Stimulated activated CD4-positive, alpha-beta T cell treated with anti-CD3 and anti-CD28 coated beads, TNF-alpha, amount 100 ng/mL, for 48 hours (primary cell): ENCODE data around the gene RPL28.

Experiments
- DNase-seq, 3 donors: peaks; one replicate each; pipeline ENCODE4 v3.0.0-alpha.2; 2020; ENCODE audit warnings: low read depth in 3 of 3

The RPL28 gene

DNA sequence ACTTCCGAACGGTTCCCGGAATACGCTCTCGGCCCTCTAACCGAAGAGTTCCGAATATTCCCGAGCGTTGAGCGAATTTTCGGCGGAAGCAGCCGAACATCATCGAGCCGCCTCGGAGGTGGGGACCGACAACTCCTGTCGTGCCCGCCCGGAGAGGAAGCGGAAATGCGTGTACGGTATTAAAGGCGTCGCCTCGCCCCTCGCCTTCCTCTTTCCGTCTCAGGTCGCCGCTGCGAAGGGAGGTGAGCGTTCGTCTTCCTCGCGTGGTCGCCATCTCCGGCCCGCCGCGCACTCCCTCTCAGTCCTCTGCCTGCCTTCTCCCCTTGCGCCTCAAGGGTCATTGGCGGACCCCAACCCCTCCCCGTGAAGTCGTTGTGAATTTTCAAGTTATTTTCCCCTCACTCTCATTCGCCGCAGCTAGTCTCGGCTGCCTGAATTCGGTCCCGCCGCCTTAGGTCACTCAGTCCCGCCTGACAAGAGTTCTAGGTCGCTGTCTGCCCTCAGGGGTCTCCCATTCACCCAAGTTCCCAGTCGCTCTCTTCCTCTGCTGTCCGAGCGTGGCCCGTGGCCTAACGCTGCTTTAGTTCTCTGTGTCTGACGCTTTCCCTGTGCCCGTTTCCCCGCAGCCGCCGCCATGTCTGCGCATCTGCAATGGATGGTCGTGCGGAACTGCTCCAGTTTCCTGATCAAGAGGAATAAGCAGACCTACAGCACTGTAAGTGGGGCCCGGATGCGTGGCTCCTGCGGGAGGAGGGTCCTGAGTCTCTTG lies at the start of gene RPL28:
RPL28 (plus strand) TSS at position 209 of the 769 bp plus-strand sequence; CDS start at position 635, 426 bp downstream.
- DNase-seq, result peak; percentile 95 to 97 (median 96)

DNA sequence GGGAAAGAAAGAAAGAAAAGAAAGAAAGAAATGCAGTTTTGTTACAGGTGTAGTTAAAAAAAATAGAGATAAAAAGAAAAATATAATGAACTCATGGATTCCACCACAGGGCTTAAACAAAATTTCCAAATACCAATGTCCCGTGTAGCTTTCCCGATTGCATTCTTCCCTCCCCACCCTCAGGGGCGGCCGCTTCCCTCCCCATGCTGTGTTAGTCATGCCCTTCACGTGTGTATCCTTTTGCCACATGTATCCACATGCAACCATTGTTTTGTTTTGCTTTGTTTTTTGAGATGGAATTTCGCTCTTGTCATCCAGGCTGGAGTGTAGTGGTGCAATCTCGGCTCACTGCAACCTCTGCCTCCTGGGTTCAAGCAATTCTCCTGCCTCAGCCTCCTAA lies 49.6 kb upstream of the RPL28 start:
- DNase-seq, result no peak

GRCh38 chr19:55339105-55339888 lies 46.4 kb upstream of the RPL28 start, which contains the start of gene KMT5C:
Gene KMT5C, plus strand, starts transcription at chr19:55339876. Its CDS starts 2,061 bp downstream, at chr19:55341937.
- peak; percentile 100 for DNase-seq

- no peak for DNase-seq
Observed at GRCh38 chr19:55339889-55340783, 45.6 kb upstream of the RPL28 start.

- peak in 1 of 3 donors; percentile 26 for DNase-seq
Observed at GRCh38 chr19:55340784-55341147, 45.0 kb upstream of the RPL28 start.

- DNase-seq, result peak; percentile 49 to 68 (median 50)
Observed at GRCh38 chr19:55341171-55341588, 44.6 kb upstream of the RPL28 start.

GRCh38 chr19:55341595-55342531 lies 43.9 kb upstream of the RPL28 start:
- DNase-seq, result no peak

DNA sequence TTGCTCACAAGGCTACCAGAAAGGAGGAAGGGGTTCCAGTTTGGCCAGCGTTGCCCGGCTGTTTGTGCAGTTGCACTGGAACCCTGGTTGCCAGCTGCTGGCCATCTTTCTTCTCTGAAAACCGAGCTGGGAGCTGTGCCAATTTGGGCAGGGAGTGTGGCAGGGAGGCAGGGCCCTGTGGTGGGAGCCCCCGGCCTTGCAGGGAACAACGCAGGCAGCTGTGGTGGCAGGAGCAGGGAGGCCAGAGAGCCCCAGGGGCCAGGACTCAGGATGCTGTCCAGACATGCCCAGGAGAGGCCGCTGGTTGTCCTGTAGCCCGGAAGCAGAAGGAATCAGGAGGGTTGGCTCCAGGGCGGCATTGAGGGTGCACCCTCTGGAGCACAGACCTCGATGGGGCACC lies 41.3 kb upstream of the RPL28 start:
- DNase-seq, result no peak

GRCh38 chr19:55345101-55345817 lies 40.5 kb upstream of the RPL28 start:
- no peak for DNase-seq

GRCh38 chr19:55345818-55346724 lies 39.7 kb upstream of the RPL28 start:
- DNase-seq, result no peak

DNA sequence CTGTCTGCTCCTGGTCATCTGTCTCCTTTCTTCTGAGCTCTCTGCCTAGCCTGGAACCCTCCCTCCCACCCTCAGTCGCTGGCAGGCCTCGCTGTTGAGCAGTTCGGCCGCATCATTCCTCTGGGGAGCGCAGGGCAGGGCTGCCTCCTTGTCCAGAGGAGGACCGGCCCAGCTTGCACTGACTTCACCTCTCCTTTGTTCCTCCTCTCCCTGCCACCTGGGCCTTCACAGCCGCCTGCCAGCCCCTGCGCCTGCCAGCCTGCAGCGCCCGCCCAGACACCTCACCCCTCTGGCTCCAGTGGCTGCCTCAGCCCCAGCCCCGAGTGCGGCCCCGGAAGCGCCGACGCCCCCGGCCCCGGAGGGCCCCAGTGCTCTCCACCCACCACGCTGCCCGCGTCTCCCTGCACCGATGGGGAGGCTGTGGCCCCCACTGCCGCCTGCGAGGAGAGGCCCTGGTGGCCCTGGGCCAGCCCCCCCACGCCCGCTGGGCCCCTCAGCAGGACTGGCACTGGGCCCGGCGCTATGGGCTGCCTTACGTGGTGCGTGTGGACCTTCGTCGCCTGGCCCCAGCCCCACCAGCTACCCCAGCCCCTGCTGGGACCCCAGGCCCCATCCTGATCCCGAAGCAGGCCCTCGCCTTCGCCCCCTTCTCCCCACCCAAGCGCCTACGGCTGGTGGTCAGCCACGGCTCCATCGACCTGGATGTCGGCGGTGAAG lies 38.8 kb upstream of the RPL28 start:
- no peak for DNase-seq

GRCh38 chr19:55347442-55348009 lies 38.2 kb upstream of the RPL28 start:
- no peak for DNase-seq

DNA sequence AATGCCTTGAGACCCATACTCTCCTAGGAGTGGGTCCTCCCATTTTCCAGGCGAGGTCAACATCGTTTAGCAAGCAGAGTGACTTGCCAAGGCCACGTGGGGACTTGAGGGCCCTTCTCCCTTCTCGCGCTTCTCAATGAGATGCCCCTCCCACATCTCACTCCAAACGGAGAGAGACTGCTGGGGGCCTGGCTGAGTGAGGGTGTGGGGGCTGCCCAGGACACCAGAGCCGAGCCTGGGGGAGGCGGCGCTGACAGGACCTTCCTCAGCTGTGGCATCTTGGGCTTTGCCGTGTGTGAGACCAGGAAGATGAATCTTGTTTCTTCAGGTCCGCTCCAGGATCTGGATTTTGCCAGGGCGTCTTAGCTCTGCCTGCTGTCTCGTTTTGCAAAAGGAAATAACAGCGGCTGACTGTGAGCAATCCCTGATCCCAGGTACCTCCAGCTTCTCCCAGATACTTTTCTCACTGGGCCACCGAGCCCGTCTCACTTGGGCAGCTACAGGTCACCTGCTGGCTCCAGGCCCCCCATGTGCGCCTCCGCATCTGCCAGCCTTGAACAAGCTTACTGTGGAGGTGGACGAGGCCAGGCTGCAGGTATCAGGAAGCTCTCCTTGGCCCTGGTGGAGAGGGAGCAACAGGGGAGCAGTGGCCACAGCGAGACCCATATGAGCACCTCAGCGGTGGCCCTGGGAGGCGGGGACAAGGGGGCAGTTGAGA lies 37.3 kb upstream of the RPL28 start:
- DNase-seq, result no peak

GRCh38 chr19:55350620-55351315 lies 35.0 kb upstream of the RPL28 start:
- no peak for DNase-seq

- no peak for DNase-seq
Observed at GRCh38 chr19:55352040-55352439, 33.7 kb upstream of the RPL28 start.

- no peak for DNase-seq
Observed at GRCh38 chr19:55352549-55353145, 33.1 kb upstream of the RPL28 start.
